Glomerular endothelial cell (primary cell): Measurements from ENCODE around the gene CCM2. TPM values are rescaled to one million over a fixed set of nuclear protein-coding genes. Genes with fewer than 3 reads are reported as not detected.

Experiments used
- DNase-seq: peaks from one replicate; pipeline ENCODE4 v3.0.0-alpha.2; 2011; ENCODE audit warnings: low read depth, low spot score; ENCODE audit errors: extremely low read depth
- total RNA-seq: library from RNA; depleted of rRNA; stranded (reverse); fragments of >200 nt; gene quantifications from 2 replicates; pipeline ENCODE4 v1.2.3, GENCODE V29; 2015

The CCM2 gene
- total RNA-seq, result 64.4 and 64.6 TPM in 2 replicates

DNA sequence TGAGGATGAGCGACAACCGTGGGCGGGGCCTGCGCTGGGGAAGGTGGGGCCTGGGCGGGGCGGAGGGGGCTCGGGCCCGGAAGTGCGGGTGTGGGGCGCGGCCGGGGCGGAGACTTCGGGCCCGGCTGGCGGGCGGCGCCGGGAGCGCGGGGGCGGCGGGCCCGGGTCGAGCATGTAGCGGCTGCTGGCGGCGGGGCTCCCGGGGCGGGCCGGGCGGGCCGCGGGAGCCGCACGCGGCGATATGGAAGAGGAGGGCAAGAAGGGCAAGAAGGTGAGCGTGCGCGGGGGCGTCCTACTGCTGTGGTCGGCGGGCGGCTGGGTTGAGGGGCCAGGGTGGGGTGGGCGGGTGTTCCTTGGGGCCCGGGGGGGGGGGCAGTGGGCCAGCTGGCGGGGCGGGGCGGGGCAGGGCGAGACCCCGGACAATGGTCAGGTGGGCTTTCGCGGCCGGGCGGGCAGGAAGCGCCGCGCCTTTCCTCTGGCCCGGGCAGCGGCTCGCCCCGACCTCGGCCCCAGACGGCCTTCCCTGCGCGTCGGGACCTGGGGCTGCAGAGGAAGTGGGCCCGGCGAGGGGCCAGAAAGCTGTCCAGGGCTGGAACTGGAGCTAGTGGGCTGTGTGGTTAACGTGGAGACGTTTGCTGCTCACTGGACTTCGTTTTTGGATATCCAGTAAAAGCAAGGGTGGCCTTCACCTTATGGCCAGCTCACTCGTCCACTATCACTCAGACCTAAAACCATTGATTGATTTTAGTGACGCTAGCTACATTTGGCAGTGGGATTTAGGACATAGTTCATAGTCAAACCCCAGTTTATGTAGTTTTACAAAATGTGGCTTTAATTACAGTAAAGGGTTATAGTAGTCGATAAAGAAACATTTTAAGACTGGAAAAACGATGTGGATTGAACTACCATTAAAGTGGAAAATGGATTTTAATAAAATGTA is at the start of gene CCM2:
Gene CCM2 (plus strand): TSS at position 109 of the 940 bp plus-strand sequence. CDS start 133 bp downstream, at position 242.
- DNase-seq, result no peak

DNA sequence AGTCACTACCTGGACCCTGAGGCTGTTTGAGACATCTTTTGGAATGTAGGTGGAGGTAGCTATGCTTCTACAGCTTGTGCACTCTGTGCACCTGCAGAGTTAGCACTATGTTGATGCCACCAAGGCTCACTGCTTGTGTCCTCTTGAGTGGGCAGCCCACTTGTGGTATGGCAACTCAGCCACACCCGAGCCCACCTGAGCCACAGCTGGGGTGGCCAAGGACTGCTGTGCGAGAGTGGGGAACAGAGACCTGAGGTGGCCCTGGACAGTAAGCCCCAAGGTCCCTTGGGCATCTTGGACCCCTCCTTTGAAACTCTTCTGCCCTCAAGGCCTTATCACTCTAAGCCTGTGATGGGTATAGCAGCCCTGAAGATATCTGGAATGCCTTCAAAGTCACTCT is 46.8 kb upstream of the CCM2 start:
- no peak for DNase-seq

DNA sequence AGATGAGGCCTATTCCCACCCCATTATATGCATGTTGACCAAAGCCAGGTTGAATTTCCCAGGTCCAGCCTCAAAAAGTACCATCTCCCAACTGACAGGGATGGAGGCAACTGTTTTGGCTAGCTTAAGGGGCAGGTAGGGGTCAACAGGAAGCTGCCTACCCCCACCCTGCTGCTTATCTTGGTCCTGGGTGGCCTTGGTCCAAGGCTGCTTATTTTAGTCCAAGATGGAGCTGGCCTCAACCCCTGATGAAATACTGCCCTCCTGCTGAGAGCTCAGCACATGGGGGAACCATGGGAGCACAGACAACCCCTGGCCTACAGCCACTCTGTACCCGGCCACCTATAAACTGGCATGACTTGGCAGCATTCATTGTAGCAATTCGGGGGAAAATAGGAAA is 44.3 kb upstream of the CCM2 start:
- DNase-seq, result no peak

DNA sequence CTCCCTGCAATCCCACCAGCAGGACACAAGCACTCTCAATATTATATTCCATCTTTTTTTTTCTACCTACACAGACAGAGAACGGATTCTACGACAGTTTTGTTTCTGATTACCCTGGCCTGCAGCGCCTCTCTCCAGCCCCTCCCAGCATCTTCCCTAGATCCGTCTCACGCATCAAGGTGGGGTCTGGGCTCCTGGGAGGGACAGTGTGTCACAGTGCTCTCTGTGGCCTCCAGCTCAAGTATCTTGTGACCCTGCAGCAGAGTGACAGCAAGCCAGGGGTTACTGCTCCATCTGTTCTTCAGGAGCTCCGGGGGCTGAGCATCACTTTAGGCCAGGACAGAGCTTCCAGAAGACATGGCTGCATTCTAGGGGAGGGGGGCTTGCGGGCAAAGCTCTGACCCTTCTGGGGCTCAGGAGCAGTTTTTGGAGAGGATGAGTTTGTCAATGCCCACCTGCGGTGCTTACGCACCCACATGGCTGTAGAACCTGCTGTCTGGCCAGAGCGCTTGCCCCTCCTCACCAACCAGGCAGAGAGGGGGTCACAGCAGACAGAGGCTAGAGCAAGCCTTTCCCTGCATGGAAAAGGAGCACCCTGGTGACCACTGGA is 43.7 kb upstream of the CCM2 start:
- DNase-seq, result no peak

DNA sequence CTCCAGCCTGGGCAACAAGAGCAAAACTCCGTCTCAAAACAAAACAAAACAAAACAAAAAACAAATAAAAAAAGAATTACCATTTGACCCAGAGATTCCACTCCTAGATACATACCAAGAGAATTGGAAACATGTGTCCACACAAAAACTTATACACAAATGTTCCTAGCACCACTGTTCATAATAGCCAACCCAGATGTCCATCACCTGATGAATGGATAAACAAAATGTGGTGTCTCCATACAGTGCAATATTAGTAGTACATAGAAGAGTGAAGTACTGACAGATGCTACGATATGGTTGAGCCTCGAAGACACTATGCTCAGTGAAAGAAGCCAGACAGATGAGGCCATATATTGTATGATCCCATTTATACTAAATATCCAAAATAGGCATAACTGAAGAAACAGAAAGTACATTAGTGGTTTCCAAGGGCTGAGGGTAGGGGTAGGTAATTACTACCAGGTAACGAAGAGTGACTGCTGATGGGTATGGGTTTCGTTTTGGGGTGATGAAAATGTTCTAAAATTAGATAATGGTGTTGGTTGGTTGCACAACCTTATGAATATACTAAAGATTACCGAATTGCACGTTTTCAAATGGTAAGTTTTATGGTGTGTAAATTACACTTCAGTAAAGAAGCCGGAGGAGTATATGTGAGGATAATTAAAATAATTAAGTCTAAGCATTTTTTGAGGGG is 41.2 kb upstream of the CCM2 start:
- DNase-seq, result no peak

DNA sequence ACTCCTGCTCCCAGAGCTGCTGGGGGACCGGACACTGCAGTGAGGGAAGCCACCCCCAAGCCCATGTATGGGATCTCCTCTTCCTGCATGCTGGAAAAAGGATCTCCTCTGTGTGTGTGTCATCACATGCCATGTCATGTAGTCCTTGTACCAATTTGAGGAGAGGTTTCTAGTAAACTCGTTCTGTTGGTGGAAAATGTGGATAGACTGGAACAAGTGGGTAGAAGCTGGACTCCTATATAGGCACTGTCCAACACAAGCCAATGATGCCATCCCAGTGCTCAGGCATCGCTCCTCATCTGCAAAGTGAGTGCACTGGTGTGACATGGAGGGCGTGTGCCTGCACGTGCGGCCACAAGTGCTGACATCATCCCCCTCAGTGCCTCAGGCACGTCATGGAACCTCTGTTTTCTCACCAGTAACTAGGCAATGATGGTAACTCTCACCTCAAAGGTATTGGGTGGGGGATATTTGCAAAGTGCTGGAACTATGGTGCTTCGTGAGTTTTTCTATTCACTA is 40.5 kb upstream of the CCM2 start:
- no peak for DNase-seq

DNA sequence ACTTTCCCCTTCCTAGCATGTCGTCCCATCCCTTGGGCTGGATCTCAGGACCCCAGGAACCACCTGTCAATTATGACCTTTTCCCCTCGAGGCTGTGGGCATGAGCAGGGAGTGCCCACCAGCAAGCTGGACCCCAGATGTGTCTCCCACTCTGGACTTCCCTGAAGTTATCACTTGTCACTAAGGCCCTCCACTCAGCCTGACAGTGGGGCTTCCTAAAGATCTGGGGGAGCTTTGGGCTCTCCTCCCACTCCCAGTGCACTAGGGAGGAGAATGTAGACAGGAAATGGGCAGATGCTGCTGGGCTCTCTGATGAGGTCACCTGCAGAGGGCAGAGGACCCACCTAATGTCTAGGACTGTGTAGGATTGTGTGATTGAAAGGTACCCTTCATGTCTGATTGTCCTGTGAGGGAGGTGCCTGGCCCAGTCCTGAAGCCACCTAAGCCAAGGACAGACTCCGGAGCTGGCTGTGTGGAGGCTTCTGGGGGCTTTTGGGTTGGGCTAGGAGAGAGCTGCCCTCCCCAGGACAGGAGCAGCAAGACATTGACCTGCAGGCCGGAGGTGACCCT is 39.9 kb upstream of the CCM2 start:
- no peak for DNase-seq

DNA sequence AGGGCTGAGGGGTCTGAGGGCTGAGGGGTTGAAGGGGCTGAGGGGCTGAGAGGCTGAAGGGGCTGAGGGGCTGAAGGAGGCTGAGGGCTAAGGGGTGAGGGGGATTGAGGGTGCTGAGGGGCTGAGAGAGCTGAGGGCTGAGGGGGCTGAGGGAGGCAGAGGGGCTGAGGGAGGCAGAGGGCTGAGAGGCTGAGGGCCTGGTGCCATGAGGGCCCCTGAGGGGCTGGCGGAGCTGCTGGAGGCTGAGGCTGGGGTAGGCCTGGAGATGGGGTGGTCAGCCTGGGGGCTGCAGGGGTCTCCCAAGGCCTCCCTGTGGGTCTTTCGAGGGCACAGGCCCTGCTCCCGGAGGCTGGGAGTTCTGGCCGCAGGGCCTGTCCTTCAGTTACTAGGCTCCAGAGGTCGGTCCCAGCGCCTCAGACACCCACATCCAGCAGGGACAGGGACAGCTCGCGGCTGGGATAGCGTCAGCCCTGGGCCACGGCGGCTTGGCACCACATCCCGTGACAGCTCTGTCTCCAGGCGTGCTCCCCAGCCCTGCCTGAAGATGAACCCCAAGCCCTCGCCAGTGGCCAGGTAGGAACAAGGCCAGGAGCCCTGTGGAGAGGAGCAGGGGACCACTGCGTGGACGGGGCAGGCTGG is 38.0 kb upstream of the CCM2 start:
- no peak for DNase-seq

DNA sequence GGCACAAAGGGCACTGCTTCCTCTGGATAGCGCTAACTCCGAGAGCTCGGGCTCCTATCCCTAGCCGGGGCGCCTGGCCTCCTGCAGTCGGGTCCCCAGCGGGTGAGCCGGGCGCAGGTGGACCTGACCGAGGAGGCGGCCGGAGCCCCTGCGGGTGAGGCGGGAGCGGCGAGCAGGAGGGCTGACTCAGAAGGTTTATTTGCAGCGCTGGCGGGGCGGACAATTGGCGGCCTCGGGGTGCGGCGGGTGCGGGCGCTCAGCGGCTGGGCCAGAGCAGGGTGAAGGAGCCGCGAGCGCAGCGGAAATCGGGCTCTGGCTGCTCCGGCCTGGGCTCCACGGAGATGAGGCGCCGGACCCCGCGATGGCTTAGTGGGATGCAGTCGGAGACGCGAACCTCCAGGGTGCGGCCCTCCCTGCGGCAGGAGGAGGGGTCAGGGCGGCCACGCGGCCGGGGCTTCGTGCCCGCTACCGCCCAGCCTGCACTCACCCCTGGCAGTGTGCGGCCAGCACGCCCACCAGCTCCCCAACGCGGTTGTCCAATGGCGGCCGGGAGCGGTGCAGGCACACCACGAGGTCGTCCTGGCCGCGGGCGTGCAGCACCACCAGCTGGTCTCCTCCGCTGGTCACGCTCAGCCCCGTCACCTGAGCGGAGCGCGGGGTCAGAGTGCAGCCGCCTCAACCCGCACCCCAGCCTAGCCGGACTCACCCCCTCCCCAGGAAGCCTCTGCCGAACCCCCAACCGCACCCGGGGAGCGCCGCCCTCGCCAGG is 37.3 kb upstream of the CCM2 start:
- DNase-seq, result no peak

DNA sequence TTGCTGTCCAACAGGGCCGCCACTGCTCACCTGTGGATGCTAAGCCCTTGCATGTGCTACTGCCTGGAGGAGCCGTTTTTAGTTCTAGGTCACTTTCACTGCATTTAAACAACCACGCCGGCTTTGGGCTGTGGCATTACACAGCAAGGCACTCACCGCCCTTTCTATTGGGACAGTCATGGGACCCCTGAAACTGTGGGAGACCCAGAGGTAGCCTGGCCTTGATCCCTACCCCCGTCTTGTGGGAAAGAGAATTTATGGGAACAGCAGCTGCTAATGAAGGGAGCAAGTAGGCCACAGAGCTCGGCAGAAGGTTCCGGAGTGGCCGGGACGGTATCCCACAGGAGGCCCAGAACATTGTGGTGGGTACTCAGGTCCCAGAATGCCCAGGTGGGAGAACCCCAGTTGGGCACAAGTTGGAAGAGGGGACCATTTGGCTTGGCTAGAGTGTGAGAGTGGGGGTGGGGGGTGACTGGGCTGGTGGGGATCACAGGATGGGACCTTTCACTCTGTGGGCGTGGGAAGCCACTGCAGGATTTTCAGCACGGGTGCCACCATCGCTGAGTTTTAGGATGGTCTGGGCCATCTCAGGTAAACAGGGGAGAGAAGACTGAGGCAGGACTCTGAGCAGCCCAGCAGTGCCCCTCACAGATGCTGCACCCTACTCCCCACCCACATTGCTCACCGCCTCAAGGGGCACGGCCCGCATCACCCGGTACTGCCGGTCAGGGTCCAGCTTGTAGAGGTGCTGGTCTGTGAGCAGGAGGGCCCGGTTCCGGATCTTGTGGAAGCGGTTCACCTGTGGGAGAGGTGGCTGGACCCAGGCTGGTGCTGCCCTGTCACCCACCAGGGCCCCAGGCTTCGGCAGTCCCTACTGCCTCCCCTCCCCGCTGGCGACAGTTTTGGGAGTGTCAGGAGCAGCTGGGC is 36.4 kb upstream of the CCM2 start:
- no peak for DNase-seq

DNA sequence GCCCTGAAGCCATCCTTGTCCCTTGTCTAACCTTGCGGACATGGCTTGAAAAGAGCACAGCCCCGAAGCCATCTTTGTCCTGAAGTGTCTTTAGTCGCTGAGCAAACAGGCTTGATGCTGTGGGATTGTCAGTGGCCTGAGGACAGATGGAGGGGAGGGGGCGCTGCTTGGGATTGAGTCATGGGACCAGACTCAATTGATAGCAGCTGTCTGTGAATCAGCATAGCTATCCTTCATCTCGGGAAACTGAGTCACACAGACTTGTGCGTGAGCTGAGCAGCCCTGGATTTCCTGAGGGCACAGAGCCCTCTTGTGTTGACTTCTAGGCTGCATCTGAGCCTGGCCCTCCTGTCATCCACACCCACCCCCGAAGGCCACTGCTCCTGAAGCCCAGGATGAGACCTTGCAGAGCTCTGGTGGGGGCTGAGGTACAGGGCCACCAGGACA is 35.6 kb upstream of the CCM2 start:
- no peak for DNase-seq

DNA sequence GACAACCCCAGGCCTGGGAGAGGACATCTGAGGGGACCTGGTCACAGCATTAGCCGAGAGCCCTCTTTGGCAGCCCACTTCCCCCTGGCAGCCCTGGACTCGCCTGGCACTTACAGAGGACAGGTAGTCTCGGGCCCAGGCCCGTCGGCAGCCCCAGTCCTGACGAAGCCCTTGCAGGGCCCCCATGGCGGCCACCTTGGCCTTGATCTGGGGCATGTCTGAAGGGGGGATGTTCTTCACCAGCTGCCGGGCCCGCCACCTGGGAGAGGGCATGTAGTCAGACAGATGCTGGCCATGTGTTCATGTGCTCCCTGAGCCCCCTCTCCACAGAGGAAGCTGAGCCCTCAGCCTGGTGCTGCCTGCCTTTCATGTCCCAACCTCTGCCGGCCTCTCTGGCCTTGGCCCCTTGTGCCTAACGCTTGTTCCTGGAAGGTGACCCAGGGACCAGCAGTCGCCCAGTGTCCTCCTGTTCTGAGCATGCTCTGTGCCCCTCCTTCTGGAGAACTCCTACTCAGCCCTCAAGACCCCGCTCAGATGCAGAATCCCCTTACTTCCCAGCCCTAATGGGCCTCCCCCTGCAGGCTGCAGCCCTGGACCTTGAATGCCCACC is 35.1 kb upstream of the CCM2 start:
- no peak for DNase-seq

DNA sequence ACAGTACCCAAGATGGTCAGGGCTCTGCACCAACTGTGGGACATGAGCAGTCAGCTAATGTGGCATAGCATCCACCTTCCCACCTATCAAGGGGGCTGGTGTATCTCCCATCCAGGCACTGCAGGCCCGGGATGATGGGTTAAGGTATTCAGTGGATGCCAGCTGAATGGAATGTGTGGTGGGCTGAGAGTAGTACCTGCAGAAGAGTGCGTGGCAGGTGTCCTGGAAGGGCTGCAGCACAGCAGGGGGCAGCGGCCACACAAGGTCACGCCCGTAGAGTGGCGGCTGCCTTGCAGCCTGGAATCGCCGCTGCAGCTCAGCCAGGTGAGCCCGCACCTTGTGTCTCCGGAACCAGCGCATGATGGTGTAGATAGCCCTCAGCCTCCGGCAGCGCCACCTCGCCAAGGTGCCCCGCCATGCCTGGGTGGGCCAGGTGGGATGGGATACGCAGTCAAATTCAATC is 34.5 kb upstream of the CCM2 start:
- DNase-seq, result no peak

DNA sequence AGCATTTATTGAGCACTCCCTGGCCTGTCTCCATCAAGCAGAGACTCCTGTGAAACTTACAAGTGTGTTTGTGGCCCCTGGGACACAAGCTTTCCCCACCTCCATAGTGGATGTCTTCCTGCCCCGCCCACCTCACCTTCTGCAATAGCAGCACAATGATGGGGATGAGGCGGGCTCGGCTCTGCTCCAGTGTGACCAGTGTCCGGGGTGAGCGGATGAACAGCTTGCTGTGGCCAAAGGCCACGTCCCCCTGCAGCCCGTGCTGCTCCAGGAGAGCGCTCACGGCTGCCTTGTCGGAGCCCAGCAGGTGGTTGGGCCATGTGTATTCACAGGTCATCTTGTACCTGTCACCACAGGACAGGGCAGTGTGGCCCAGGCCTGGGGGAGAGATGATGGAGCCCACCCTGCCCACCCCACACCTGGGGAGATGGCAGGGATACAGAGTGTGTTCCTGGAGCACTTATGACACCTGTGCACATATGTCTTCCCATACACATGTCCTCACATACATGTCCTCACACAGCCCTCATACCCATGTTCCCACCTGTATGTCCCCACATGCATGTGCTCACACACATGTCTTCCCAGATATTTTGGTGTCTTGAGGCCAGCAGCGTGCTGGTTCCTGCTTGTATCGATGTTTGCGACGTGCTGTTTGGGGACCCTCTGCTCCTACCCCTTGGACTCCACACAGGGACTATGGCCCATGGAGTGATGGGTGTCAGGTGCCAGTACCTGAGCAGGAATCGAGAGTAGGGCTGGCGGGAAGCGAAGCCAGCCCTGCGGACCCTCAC is 33.9 kb upstream of the CCM2 start:
- DNase-seq, result no peak

DNA sequence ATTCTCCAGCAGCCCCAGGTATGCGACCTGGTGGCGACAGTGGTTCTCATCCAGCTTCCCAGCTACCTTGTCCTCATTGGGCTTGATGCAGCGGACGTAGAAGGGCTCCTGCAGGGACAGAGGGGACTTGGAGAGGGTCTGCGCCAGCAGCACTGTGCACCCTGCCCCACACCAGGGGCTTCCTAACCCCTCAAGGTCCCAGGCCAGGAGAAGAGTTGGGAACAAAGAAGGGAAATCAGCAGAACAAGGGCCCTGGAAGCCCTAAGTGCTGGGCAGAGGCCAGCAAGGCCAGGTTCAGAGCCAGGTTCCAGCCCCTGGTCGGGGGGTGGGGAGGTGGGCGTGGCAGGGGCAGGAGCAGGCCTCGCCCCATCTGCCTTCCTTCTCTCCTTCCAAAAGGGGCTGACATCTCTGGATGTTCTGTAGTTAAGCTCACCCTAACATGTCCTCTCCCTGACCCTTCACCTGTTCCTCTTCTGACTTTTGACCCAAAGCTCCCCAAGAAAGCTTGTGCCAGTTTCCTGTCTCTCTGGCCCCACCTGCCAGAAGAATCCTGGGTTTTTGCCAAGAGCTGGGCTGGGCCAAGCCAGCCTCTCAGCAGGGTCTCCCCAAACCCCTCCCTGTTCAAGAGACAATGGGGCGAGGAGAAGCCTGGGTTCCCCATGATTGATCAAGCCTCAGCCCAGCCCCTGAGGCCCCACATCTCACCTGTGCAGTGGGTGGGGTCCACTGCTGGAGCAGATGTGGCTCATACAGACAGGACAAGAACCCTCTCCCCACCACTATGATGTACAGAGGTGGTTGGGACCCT is 33.1 kb upstream of the CCM2 start:
- DNase-seq, result no peak
